ENCODE measurements around the gene ZCCHC3. TPM values are rescaled to one million over a fixed set of nuclear protein-coding genes. Genes with fewer than 3 reads are reported as not detected.
A peak's percentile ranks its signal among the peaks of the same experiment; 100 is the strongest.

The ZCCHC3 gene
- total and polyA plus RNA-seq, 4 donors, result 10.4 to 27.8 (median 13.6) TPM

DNA sequence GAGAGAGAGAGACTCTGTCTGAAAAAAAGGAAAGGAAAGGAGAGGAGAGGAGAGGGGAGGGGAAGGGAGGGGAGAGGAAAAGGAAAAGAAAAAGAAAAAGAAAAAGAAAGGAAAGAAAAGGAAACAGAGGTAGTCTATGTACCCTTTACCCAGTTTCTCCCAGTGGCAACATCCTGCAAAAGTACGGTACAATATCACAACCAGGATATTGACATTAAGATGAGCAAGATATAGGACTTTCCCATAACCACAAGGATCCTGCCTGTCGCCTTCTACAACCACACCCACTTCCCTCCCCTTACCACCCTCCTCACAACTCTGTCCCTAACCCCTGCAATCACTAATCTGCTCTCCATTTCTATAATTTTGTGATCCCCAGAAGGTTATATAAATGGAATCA, 10.9 kb upstream of the ZCCHC3 start:
- WGBS, 2 donors, result 23 to 52% methylated on average over 2 of the region's 2 CpGs
- H3K9ac ChIP-seq (ENCODE audit: insufficient read depth in 1 of 2, low read length in 2 of 2), result no peak overlapping the region
- TF ChIP-seq CTCF (IDR thresholded peaks at IDR 0.05; ENCODE audit: control extremely low read depth, extremely low read depth), result no peak

DNA sequence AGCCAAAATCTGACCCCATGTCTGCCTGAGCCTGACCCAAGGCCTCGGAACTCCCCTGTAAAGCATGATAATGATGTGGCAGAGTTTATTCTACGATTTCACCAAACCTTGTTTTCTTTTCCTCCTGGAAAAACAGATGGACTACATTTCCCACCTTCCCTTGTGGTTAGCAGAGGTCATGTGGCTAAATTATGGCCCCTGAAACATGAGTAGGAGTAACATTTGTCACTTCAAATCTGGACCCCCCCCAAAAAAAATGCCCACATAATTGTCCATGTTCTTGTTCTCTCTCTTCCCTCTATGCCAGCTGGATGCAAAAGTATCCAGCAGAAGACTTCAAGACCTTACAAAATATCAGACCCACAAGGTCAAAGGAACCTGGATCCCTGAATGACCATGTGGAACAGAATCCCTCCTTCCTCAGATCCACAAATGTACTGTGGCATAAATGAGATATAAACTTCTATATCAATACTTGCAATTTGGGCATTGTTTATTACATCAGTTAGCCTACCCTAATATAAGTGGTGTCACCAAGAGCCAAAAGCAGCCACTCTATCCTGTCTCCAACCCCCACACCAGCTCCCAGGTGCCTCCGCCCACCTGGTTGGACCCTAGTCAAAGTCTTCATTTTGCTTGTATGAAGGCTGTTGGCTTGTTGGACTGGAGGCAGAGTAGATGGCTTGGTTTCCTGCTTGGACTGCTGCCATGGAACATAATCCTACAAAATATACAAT, 8.2 kb upstream of the ZCCHC3 start:
- H3K4me1 ChIP-seq (ENCODE audit: control insufficient read depth in 5 of 5, insufficient read depth in 5 of 5, low read length in 5 of 5), result peaks cover 0 to 22% (median 14%) of the 10 kb centered on the region in 5 donors
- WGBS, 2 donors, result 77 to 83% methylated on average over 3 of the region's 3 CpGs
- no peak overlapping the region for H3K4me3 ChIP-seq
- H3K9me3 ChIP-seq (ENCODE audit: control insufficient read depth in 4 of 4, insufficient read depth in 3 of 4, low read length in 3 of 4), result no peaks in the 10 kb centered on the region
- no peak overlapping the region for H3K27ac ChIP-seq (ENCODE audit: low read depth in 1 of 2, low read length in 1 of 2)
- peak overlapping the region in 1 of 2 donors; percentile 99 for H3K9ac ChIP-seq (ENCODE audit: insufficient read depth in 1 of 2, low read length in 2 of 2)
- H3K27me3 ChIP-seq (ENCODE audit: control insufficient read depth in 3 of 3, insufficient read depth in 3 of 3, low read length in 2 of 3), result no peaks in the 10 kb centered on the region
- peaks cover 0 to 2% (median 0%) of the 10 kb centered on the region in 4 donors for H3K36me3 ChIP-seq (ENCODE audit: control insufficient read depth in 4 of 4, insufficient read depth in 4 of 4, low read length in 4 of 4)
- DNase-seq (peak in 1 of 3 donors; percentile 58), ATAC-seq (ENCODE audit: insufficient read depth, low FRiP score) (no peak)
- TF ChIP-seq CTCF (IDR thresholded peaks at IDR 0.05; ENCODE audit: control extremely low read depth, extremely low read depth), result no peak

More for the DNA sequence above, 10.9 kb upstream of the ZCCHC3 start:
- no peak for ATAC-seq (ENCODE audit: insufficient read depth, low FRiP score)
- H3K36me3 ChIP-seq (ENCODE audit: control insufficient read depth in 4 of 4, insufficient read depth in 4 of 4, low read length in 4 of 4), result peaks cover 0 to 11% (median 4%) of the 10 kb centered on the region in 4 donors
- no peak for DNase-seq
- no peak overlapping the region for H3K4me3 ChIP-seq
- H3K9me3 ChIP-seq (ENCODE audit: control insufficient read depth in 4 of 4, insufficient read depth in 3 of 4, low read length in 3 of 4), result no peaks in the 10 kb centered on the region
- H3K27me3 ChIP-seq (ENCODE audit: control insufficient read depth in 3 of 3, insufficient read depth in 3 of 3, low read length in 2 of 3), result no peaks in the 10 kb centered on the region
- peaks cover 0 to 15% (median 8%) of the 10 kb centered on the region in 5 donors for H3K4me1 ChIP-seq (ENCODE audit: control insufficient read depth in 5 of 5, insufficient read depth in 5 of 5, low read length in 5 of 5)
- H3K27ac ChIP-seq (ENCODE audit: low read depth in 1 of 2, low read length in 1 of 2), result no peak overlapping the region

DNA sequence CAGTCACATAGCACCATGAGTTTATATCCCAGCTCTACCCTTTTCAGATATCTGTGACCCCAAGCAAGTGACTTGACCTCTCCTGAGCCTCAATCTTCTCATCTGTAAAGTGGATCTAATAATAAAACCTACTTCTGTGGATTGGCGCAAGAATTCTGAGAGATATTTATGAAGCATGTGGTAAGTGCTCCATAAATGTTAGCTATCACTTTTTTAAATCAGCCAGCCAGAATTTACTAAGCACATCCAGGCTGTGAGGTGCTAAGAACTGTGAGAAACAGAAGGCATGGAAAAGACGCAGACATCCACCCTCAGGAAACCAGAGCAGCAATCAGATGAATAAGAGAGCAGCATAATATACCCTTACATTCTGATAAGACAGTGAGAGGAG, 7.7 kb upstream of the ZCCHC3 start:
- peaks cover 0 to 22% (median 14%) of the 10 kb centered on the region in 5 donors for H3K4me1 ChIP-seq (ENCODE audit: control insufficient read depth in 5 of 5, insufficient read depth in 5 of 5, low read length in 5 of 5)
- H3K36me3 ChIP-seq (ENCODE audit: control insufficient read depth in 4 of 4, insufficient read depth in 4 of 4, low read length in 4 of 4), result peaks cover 0 to 2% (median 0%) of the 10 kb centered on the region in 4 donors
- no peak for ATAC-seq (ENCODE audit: insufficient read depth, low FRiP score)
- H3K27me3 ChIP-seq (ENCODE audit: control insufficient read depth in 3 of 3, insufficient read depth in 3 of 3, low read length in 2 of 3), result no peaks in the 10 kb centered on the region
- no peak for TF ChIP-seq CTCF (IDR thresholded peaks at IDR 0.05; ENCODE audit: control extremely low read depth, extremely low read depth)
- 37% methylated on average over 2 of the region's 2 CpGs for WGBS, 2 donors
- peak overlapping the region; percentile 84 to 99 for H3K9ac ChIP-seq (ENCODE audit: insufficient read depth in 1 of 2, low read length in 2 of 2)
- H3K4me3 ChIP-seq, result peak overlapping the region; percentile 69
- peak overlapping the region; percentile 55 to 82 for H3K27ac ChIP-seq (ENCODE audit: low read depth in 1 of 2, low read length in 1 of 2)
- no peak for DNase-seq
- H3K9me3 ChIP-seq (ENCODE audit: control insufficient read depth in 4 of 4, insufficient read depth in 3 of 4, low read length in 3 of 4), result no peaks in the 10 kb centered on the region
